PC-9 (cell line): ENCODE results near the gene SYT1. TPM values are rescaled to one million over a fixed set of nuclear protein-coding genes. Genes with fewer than 3 reads are reported as not detected.

Source experiments
- BruUV-seq: library from RNA; stranded (reverse); fragments of 400-500 nt; replicated peaks from 2 replicates; lab custom pipeline; 2021; lab: Mats Ljungman, UMichigan
- CTCF ChIA-PET: fragments of 300-600 bp; sonication (Branson Sonifier 250); formaldehyde crosslinking; loops from one replicate; lab custom pipeline; 2022; ENCODE audit warnings: antibody characterized with exemption; lab: Charles Lee
- POLR2A ChIA-PET: fragments of 300-600 bp; sonication (Branson Sonifier 250); formaldehyde crosslinking; loops from one replicate; lab custom pipeline; 2022; ENCODE audit warnings: antibody characterized with exemption; ENCODE audit not compliant: unreplicated experiment; lab: Charles Lee
- DNase-seq, 2 experiments: peaks; one replicate each; pipeline versions ENCODE4 v3.0.0 to v3.0.0-alpha.2; 2015 to 2022; ENCODE audit warnings: mixed read lengths in 1 of 2
- H2AFZ ChIP-seq: fragments of 200-600 bp; sonication (generic); 2 replicates; pipeline ENCODE4 v1.8.1; 2017; ENCODE audit warnings: antibody characterized with exemption
- H3F3A ChIP-seq: fragments of 200-600 bp; sonication (generic); 2 replicates; pipeline ENCODE4 v1.8.1; 2017; ENCODE audit warnings: antibody characterized with exemption, mild to moderate bottlenecking, low read depth; ENCODE audit not compliant: insufficient read depth
- H3K27ac ChIP-seq: fragments of 200-600 bp; sonication (generic); 2 replicates; pipeline ENCODE4 v1.6.1; 2016; ENCODE audit warnings: mixed run types
- H3K27me3 ChIP-seq: fragments of 200-600 bp; sonication (generic); 2 replicates; pipeline ENCODE4 v1.6.1; 2016; ENCODE audit warnings: low read depth, mixed run types; ENCODE audit not compliant: insufficient read depth
- H3K36me3 ChIP-seq: fragments of 200-600 bp; sonication (generic); 2 replicates; pipeline ENCODE4 v1.6.1; 2016; ENCODE audit warnings: low read depth, mixed run types
- H3K4me1 ChIP-seq: fragments of 200-600 bp; sonication (generic); replicated peaks from 2 replicates; pipeline ENCODE4 v1.6.1; 2016; ENCODE audit warnings: mixed run types; ENCODE audit not compliant: insufficient read depth
- H3K4me2 ChIP-seq: fragments of 200-600 bp; sonication (generic); 2 replicates; pipeline ENCODE4 v1.6.1; 2017; ENCODE audit warnings: mixed run types
- H3K4me3 ChIP-seq: fragments of 200-600 bp; sonication (generic); 2 replicates; pipeline ENCODE4 v1.6.1; 2016; ENCODE audit warnings: mixed run types
- H3K79me2 ChIP-seq: fragments of 200-600 bp; sonication (generic); 2 replicates; pipeline ENCODE4 v1.6.1; 2017; ENCODE audit warnings: low read depth, mixed run types
- H3K9me2 ChIP-seq: fragments of 200-600 bp; sonication (generic); 2 replicates; pipeline ENCODE4 v1.8.1; 2017; ENCODE audit warnings: mild to moderate bottlenecking; ENCODE audit not compliant: insufficient read depth
- H3K9me3 ChIP-seq: fragments of 200-600 bp; sonication (generic); 2 replicates; pipeline ENCODE4 v1.8.1; 2016; ENCODE audit warnings: low read depth; ENCODE audit not compliant: insufficient read depth
- H4K20me1 ChIP-seq: fragments of 200-600 bp; sonication (generic); 2 replicates; pipeline ENCODE4 v1.8.1; 2017; ENCODE audit not compliant: insufficient read depth
- CTCF ChIP-seq: fragments of 200-600 bp; sonication (generic); conservative IDR thresholded peaks from 2 replicates; pipeline ENCODE4 v1.6.1; 2017; ENCODE audit warnings: mixed run types, antibody characterized with exemption, mild to moderate bottlenecking, moderate library complexity
- EZH2 ChIP-seq: fragments of 200-600 bp; sonication (generic); IDR thresholded peaks from 2 replicates; pipeline ENCODE4 v1.8.0; 2017; ENCODE audit warnings: antibody characterized with exemption, low read depth
- intact Hi-C: fragments of 100-400 bp; cut with micrococcal nuclease; formaldehyde crosslinking; loops from one replicate; pipeline ENCODE4 v1.10.0; 2022; ENCODE audit not compliant: unreplicated experiment
- total RNA-seq: library from RNA; stranded (reverse); gene quantifications from 2 replicates; pipeline ENCODE4 v1.2.3, GENCODE V29; 2021

The SYT1 gene
- total RNA-seq, 1 experiment from 2014 or later, result 1.2 TPM

- no TSS peak for BruUV-seq
- H3K9me2 ChIP-seq, result no peaks in the 10 kb centered on the region
- H3F3A ChIP-seq, result no peaks in the 10 kb centered on the region
- no peak overlapping the region for H3K4me2 ChIP-seq
- CTCF ChIA-PET, result no interaction called here
- no peaks in the 10 kb centered on the region for H3K79me2 ChIP-seq
- no peaks in the 10 kb centered on the region for H3K4me1 ChIP-seq
- H3K27me3 ChIP-seq, result no peaks in the 10 kb centered on the region
- no peak overlapping the region for H3K4me3 ChIP-seq
- H3K27ac ChIP-seq, result no peak overlapping the region
- no peaks in the 10 kb centered on the region for H3K9me3 ChIP-seq
- H4K20me1 ChIP-seq, result no peaks in the 10 kb centered on the region
- DNase-seq, result no peak
- intact Hi-C loops, result no loop called here
- H2AFZ ChIP-seq, result peak overlapping the region; percentile 67; the same call in 1 of the 2 replicates
- H3K36me3 ChIP-seq, result no peaks in the 10 kb centered on the region
- TF ChIP-seq EZH2, result no peak
- no peak for TF ChIP-seq CTCF
- POLR2A ChIA-PET, result no interaction called here
These were observed 297.7 kb downstream of the SYT1 start for GRCh38 chr12:79162147-79162772.

GRCh38 chr12:79162948-79163347 is 298.4 kb downstream of the SYT1 start:
- Histone ChIP-seq H3K36me3 (no peaks in the 10 kb centered on the region), H3K79me2 (no peaks in the 10 kb centered on the region), H3K4me1 (no peaks in the 10 kb centered on the region), H4K20me1 (no peaks in the 10 kb centered on the region), H3K27me3 (no peaks in the 10 kb centered on the region), H3K27ac (no peak overlapping the region), H3F3A (no peaks in the 10 kb centered on the region), H3K4me3 (no peak overlapping the region), H3K4me2 (no peak overlapping the region), H3K9me3 (no peaks in the 10 kb centered on the region), H2AFZ (no peak overlapping the region), H3K9me2 (no peaks in the 10 kb centered on the region)
- ChIA-PET POLR2A (no interaction called here), CTCF (no interaction called here)
- TF ChIP-seq CTCF (no peak), EZH2 (no peak)
- intact Hi-C loops, result no loop called here
- no TSS peak for BruUV-seq
- DNase-seq, result no peak

GRCh38 chr12:79164890-79165289 is 300.3 kb downstream of the SYT1 start:
- POLR2A ChIA-PET, result no interaction called here
- BruUV-seq, result no TSS peak

More at GRCh38 chr12:79164890-79165289, 300.3 kb downstream of the SYT1 start:
- H3K9me2 ChIP-seq, result no peaks in the 10 kb centered on the region
- H4K20me1 ChIP-seq, result no peaks in the 10 kb centered on the region
- no peak for DNase-seq
- TF ChIP-seq EZH2 (no peak), CTCF (no peak)
- no peaks in the 10 kb centered on the region for H3K36me3 ChIP-seq
- CTCF ChIA-PET, result interaction anchor here (1.1 kb wide), 1 partner anchor 10 kb away, joined by 4 read pairs; no protein-coding TSS in a partner anchor
- H3K4me1 ChIP-seq, result no peaks in the 10 kb centered on the region
- no peak overlapping the region for H3K27ac ChIP-seq
- H3K79me2 ChIP-seq, result no peaks in the 10 kb centered on the region
- intact Hi-C loops, result no loop called here
- H3K27me3 ChIP-seq, result no peaks in the 10 kb centered on the region
- H3K4me3 ChIP-seq, result no peak overlapping the region
- no peak overlapping the region for H3K4me2 ChIP-seq
- H3K9me3 ChIP-seq, result no peaks in the 10 kb centered on the region
- no peaks in the 10 kb centered on the region for H3F3A ChIP-seq
- H2AFZ ChIP-seq, result no peak overlapping the region
